K562 (cell line): ENCODE data around the gene PPP2R2D. TPM values are rescaled to one million over a fixed set of nuclear protein-coding genes. Genes with fewer than 3 reads are reported as not detected.
A peak's percentile ranks its signal among the peaks of the same experiment; 100 is the strongest.

Experiments used
- CCAR2 ChIP-seq: fragments of 200-400 bp; formaldehyde crosslinking; IDR thresholded peaks from 2 replicates; pipeline ENCODE4 v1.6.1; 2017; ENCODE audit warnings: mild to moderate bottlenecking, low read depth, low read length
- CREBBP ChIP-seq: IDR thresholded peaks from one replicate; pipeline ENCODE4 v1.6.1; 2012; ENCODE audit warnings: low read depth, mild to moderate bottlenecking, control low read depth, inconsistent platforms, low read length
- ESRRA ChIP-seq: fragments of 450-650 bp; IDR thresholded peaks from 2 replicates; pipeline ENCODE4 v1.6.1; 2014; ENCODE audit warnings: low read depth, mild to moderate bottlenecking, moderate library complexity, borderline replicate concordance
- ETV1 ChIP-seq: fragments of 450-650 bp; conservative IDR thresholded peaks from 2 replicates; pipeline ENCODE4 v1.6.1; 2016; ENCODE audit warnings: missing genetic modification characterization, control low read depth, low read depth, missing compliant biosample characterization
- HDAC6 ChIP-seq: IDR thresholded peaks from 2 replicates; pipeline ENCODE4 v1.6.1; 2012; ENCODE audit warnings: low read depth, mild to moderate bottlenecking, control low read depth, inconsistent platforms, low read length, moderate library complexity
- HINFP ChIP-seq: fragments of 450-650 bp; conservative IDR thresholded peaks from 2 replicates; pipeline ENCODE4 v1.6.1; 2016; ENCODE audit warnings: missing genetic modification characterization, low read depth, mild to moderate bottlenecking, control low read depth, missing compliant biosample characterization
- HMBOX1 ChIP-seq: sonication (generic); IDR thresholded peaks from 2 replicates; pipeline ENCODE4 v1.6.1; 2016
- JUND ChIP-seq, 2 experiments: IDR thresholded peaks; 2 replicates in 1 of 2; 3 replicates in 1 of 2; pipeline ENCODE4 v1.6.1; 2011; ENCODE audit warnings: borderline replicate concordance in 2 of 2, low read depth in 2 of 2, low read length in 2 of 2, improper control_type of control experiment in 1 of 2, missing biosample characterization in 1 of 2, missing genetic modification characterization in 1 of 2, missing genetic modification reagents in 1 of 2
- MLLT1 ChIP-seq, 2 experiments: fragments of 450-650 bp; IDR thresholded peaks; 2 replicates each; pipeline ENCODE4 v1.6.1; 2016
- NFIX ChIP-seq: fragments of 250-450 bp; sonication (Bioruptor Pico); IDR thresholded peaks from 2 replicates; pipeline ENCODE4 v1.4.0; 2020; ENCODE audit warnings: low read depth, mild to moderate bottlenecking, moderate library complexity
- NKRF ChIP-seq: fragments of 450-650 bp; IDR thresholded peaks from 2 replicates; pipeline ENCODE4 v1.6.1; 2016; ENCODE audit warnings: borderline replicate concordance
- RBM22 ChIP-seq: fragments of 200-400 bp; formaldehyde crosslinking; IDR thresholded peaks from 2 replicates; pipeline ENCODE4 v1.6.1; 2018; ENCODE audit warnings: low read length, low read depth; ENCODE audit not compliant: poor library complexity, severe bottlenecking
- SMAD4 ChIP-seq: fragments of 250-450 bp; sonication (Bioruptor Pico); conservative IDR thresholded peaks from 2 replicates; pipeline ENCODE4 v1.8.0; 2021; ENCODE audit warnings: inconsistent platforms, mild to moderate bottlenecking, moderate library complexity
- STAT5A ChIP-seq: IDR thresholded peaks from 2 replicates; pipeline ENCODE4 v1.6.1; 2012; ENCODE audit warnings: low read length, inconsistent platforms, borderline replicate concordance
- TAF7 ChIP-seq: fragments of 450-650 bp; IDR thresholded peaks from 2 replicates; pipeline ENCODE4 v1.6.1; 2016; ENCODE audit warnings: missing genetic modification characterization, missing compliant biosample characterization
- ZBTB34 ChIP-seq: fragments of 250-450 bp; sonication (Bioruptor Pico); IDR thresholded peaks from 2 replicates; pipeline ENCODE4 v1.8.0; 2021; ENCODE audit warnings: mild to moderate bottlenecking, moderate library complexity
- ZNF644 ChIP-seq: fragments of 200-800 bp; sonication (Bioruptor generic); IDR thresholded peaks from 2 replicates; pipeline ENCODE4 v1.6.1; 2016; ENCODE audit warnings: low read depth, missing genetic modification characterization, missing compliant biosample characterization
- polyA plus RNA-seq, 8 experiments: library from polyadenylated mRNA; depleted of rRNA in 4 of 8; stranded (reverse) in 5 of 8; unstranded in 3 of 8; fragments of >200 nt; fragmentation: Nextera tagmentation in 2 of 8; fragmentation: Illumina TruSeq in 1 of 8; extraction: Ambion mirVana in 2 of 8; extraction: Trizol in 1 of 8; gene quantifications; 2 replicates each; pipeline versions ENCODE4 v1.2.1 to v1.2.3, GENCODE V29; 2011 to 2014; ENCODE audit warnings: inconsistent platforms in 1 of 8, missing spikeins in 1 of 8
- total RNA-seq, 7 experiments: library from RNA; depleted of rRNA in 6 of 7; stranded (reverse); fragments of >200 nt in 6 of 7; fragmentation: Illumina TruSeq in 2 of 7; extraction: Trizol in 2 of 7; gene quantifications; 2 replicates each; pipeline versions ENCODE4 v1.2.1 to v1.2.3, GENCODE V29; 2011 to 2021; ENCODE audit warnings: low replicate concordance in 1 of 7

PPP2R2D gene
- total and polyA plus RNA-seq, 9 of the 15 experiments (the other 6 are each of a cell fraction or from before 2014, with no cell fraction given), result 1.9 to 37.0 (median 26.8) TPM

GRCh38 chr10:131897297-131897899 lies 3.4 kb upstream of the PPP2R2D start (continued):
- TF ChIP-seq SMAD4 (CRISPR knock-in tag) (peak; percentile 82), HMBOX1 (peak; percentile 61; the same call in 1 of the 2 replicates), ZBTB34 (CRISPR knock-in tag) (no peak), JUND (IDR thresholded peaks at IDR 0.05; ENCODE audit: borderline replicate concordance, low read depth, low read length) (0 out of 2 replicates have a peak, but pooled peaks have one; percentile 28), JUND (tag; IDR thresholded peaks at IDR 0.05; ENCODE audit: borderline replicate concordance, low read depth, low read length) (no peak; the same call in 2 of the 3 replicates), NKRF (no peak), STAT5A (peak; percentile 30; the same call in 1 of the 2 replicates), CCAR2 (no peak), MLLT1 (IDR thresholded peaks at IDR 0.05) (peak; percentile 83 to 93), TAF7 (tag) (no peak; the same call in 1 of the 2 replicates), NFIX (CRISPR knock-in tag) (no peak), HDAC6 (no peak), RBM22 (no peak), HINFP (tag) (no peak), ESRRA (peak; percentile 92; the same call in 1 of the 2 replicates), ETV1 (tag) (0 out of 2 replicates have a peak, but pooled peaks have one; percentile 50), CREBBP (no peak), ZNF644 (tag) (no peak)
